HepG2 (cell line): ENCODE measurements around the gene OTUD7B. TPM values are rescaled to one million over a fixed set of nuclear protein-coding genes. Genes with fewer than 3 reads are reported as not detected.
A peak's percentile ranks its signal among the peaks of the same experiment; 100 is the strongest.

ENCODE experiments used
- ARID5B ChIP-seq: IDR thresholded peaks from 2 replicates; pipeline ENCODE4 v1.4.0; 2020; ENCODE audit warnings: mild to moderate bottlenecking, missing genetic modification reagents
- ATF7-NPFF ChIP-seq: sonication (generic); formaldehyde crosslinking; IDR thresholded peaks from 2 replicates; pipeline ENCODE4 v1.8.1; 2023; ENCODE audit warnings: mild to moderate bottlenecking, low read depth, missing genetic modification reagents, moderate library complexity
- EHMT2 ChIP-seq: fragments of 200-600 bp; sonication (generic); IDR thresholded peaks from 2 replicates; pipeline ENCODE4 v1.7.0; 2017; ENCODE audit warnings: antibody characterized with exemption, low read depth, low read length, borderline replicate concordance
- HNRNPLL ChIP-seq: fragments of 200-400 bp; formaldehyde crosslinking; IDR thresholded peaks from 2 replicates; pipeline ENCODE4 v1.6.1; 2017; ENCODE audit warnings: mild to moderate bottlenecking, low read depth, low read length; ENCODE audit not compliant: poor library complexity, severe bottlenecking
- HOXA5 ChIP-seq: sonication (generic); formaldehyde crosslinking; IDR thresholded peaks from 2 replicates; pipeline ENCODE4 v1.4.0; 2020; ENCODE audit warnings: missing genetic modification reagents
- HOXA9 ChIP-seq: sonication (generic); formaldehyde crosslinking; IDR thresholded peaks from 2 replicates; pipeline ENCODE4 v1.8.1; 2022; ENCODE audit warnings: missing genetic modification reagents, mild to moderate bottlenecking, moderate library complexity, borderline replicate concordance
- MED1 ChIP-seq: sonication (generic); formaldehyde crosslinking; IDR thresholded peaks from 2 replicates; pipeline ENCODE4 v1.4.0; 2020; ENCODE audit warnings: missing genetic modification reagents
- SCMH1 ChIP-seq: sonication (generic); formaldehyde crosslinking; IDR thresholded peaks from 2 replicates; pipeline ENCODE4 v1.9.0; 2021; ENCODE audit warnings: missing genetic modification reagents, mild to moderate bottlenecking, borderline replicate concordance
- SOX6 ChIP-seq, 2 experiments: fragments of 450-650 bp in 1 of 2; sonication (generic) in 1 of 2; formaldehyde crosslinking in 1 of 2; IDR thresholded peaks; 2 replicates each; pipeline versions ENCODE4 v1.4.0 to v1.6.1; 2017 to 2020; ENCODE audit warnings: antibody characterized with exemption in 1 of 2, mild to moderate bottlenecking in 1 of 2, missing genetic modification reagents in 1 of 2
- ZIK1 ChIP-seq: sonication (generic); formaldehyde crosslinking; IDR thresholded peaks from 2 replicates; pipeline ENCODE4 v1.5.0; 2020; ENCODE audit warnings: mild to moderate bottlenecking, low read depth, missing genetic modification reagents, borderline replicate concordance
- ZNF251 ChIP-seq: sonication (generic); formaldehyde crosslinking; IDR thresholded peaks from 2 replicates; pipeline ENCODE4 v1.9.0; 2021; ENCODE audit warnings: mild to moderate bottlenecking, missing genetic modification reagents
- ZNF496 ChIP-seq: sonication (generic); formaldehyde crosslinking; IDR thresholded peaks from 2 replicates; pipeline ENCODE4 v1.8.1; 2023; ENCODE audit warnings: mild to moderate bottlenecking, moderate library complexity, missing genetic modification reagents; ENCODE audit not compliant: insufficient replicate concordance
- ZNF557 ChIP-seq: sonication (generic); formaldehyde crosslinking; IDR thresholded peaks from 2 replicates; pipeline ENCODE4 v1.4.0; 2020; ENCODE audit warnings: missing genetic modification reagents
- ZNF672 ChIP-seq: sonication (generic); formaldehyde crosslinking; IDR thresholded peaks from 2 replicates; pipeline ENCODE4 v1.8.1; 2022; ENCODE audit warnings: missing genetic modification reagents
- ZNF703 ChIP-seq: sonication (generic); formaldehyde crosslinking; IDR thresholded peaks from 2 replicates; pipeline ENCODE4 v1.5.1; 2020; ENCODE audit warnings: missing genetic modification reagents, mild to moderate bottlenecking, moderate library complexity, borderline replicate concordance
- ZNF761 ChIP-seq: sonication (generic); formaldehyde crosslinking; conservative IDR thresholded peaks from 2 replicates; pipeline ENCODE4 v1.4.0; 2020; ENCODE audit warnings: mild to moderate bottlenecking, missing genetic modification reagents
- polyA plus RNA-seq, 8 experiments: library from polyadenylated mRNA; depleted of rRNA in 3 of 8; stranded (reverse) in 7 of 8; unstranded in 1 of 8; fragments of >200 nt; fragmentation: Illumina TruSeq in 4 of 8; extraction: Trizol in 4 of 8; gene quantifications; 2 replicates each; pipeline versions ENCODE4 v1.2.1 to v1.2.3, GENCODE V29; 2011 to 2016; ENCODE audit warnings: low read depth in 4 of 8, missing spikeins in 1 of 8, mixed read lengths in 1 of 8; ENCODE audit not compliant: insufficient read depth in 1 of 8
- total RNA-seq, 5 experiments: library from RNA; depleted of rRNA; stranded (reverse); fragments of >200 nt; fragmentation: Illumina TruSeq; extraction: Trizol; gene quantifications; 2 replicates each; pipeline ENCODE4 v1.2.3, GENCODE V29; 2016; ENCODE audit warnings: low read depth in 1 of 5
- TF ChIP-seq, protein P1 (sequence below): IDR thresholded peaks from 2 replicates; pipeline ENCODE4 v1.6.1; 2016; ENCODE audit warnings: control low read depth
- TF ChIP-seq, protein P2 (sequence below): sonication (generic); formaldehyde crosslinking; IDR thresholded peaks from 2 replicates; pipeline ENCODE4 v1.4.0; 2020; ENCODE audit warnings: missing genetic modification reagents

OTUD7B gene
- total and polyA plus RNA-seq, 2 of the 13 experiments (the other 11 are each of a cell fraction or from before 2014, with no cell fraction given), result 5.1 to 11.2 TPM

DNA sequence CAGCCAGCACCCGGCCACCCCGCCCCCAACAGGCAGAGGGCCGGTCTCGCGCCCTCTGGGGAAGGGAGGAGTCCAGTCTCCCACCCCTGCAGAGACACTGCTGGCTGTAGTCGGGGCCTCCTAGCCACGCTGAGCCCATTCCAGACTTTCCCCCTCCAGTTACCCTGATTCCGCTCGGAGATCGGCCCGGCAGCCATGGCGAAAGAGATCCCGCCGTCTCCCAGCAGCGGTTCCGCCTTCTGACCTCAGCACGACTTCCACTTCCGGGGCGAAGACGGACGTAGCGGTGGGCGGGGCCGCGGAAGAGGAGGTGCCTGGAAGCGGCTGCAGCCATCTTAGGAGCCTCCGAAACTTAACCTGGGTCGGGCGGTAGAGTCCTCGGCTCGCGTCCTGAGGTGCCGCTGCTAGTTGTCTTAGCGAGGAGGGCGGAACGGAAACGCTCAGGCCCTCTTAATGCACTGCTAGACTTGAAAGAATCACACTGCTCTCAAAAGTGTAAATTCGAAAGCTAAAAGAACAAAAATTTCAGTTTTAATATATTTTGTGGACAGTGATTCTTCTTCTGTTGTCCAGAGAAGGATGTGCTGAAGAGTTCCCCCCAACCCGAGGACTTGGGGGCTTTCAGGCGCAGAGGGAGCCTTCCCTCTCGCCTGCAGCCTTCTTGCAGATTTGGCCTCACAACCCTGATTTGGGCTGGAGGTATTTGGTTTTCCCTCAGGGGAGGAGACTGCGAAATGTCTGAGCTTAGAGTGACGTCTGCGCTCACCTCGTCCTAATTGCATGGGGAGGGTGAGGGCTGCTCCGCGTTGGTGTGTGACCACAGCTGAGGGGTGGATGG, 82.7 kb downstream of the OTUD7B start, which contains the start of gene SF3B4 (continued):
- TF ChIP-seq, protein P1, sequence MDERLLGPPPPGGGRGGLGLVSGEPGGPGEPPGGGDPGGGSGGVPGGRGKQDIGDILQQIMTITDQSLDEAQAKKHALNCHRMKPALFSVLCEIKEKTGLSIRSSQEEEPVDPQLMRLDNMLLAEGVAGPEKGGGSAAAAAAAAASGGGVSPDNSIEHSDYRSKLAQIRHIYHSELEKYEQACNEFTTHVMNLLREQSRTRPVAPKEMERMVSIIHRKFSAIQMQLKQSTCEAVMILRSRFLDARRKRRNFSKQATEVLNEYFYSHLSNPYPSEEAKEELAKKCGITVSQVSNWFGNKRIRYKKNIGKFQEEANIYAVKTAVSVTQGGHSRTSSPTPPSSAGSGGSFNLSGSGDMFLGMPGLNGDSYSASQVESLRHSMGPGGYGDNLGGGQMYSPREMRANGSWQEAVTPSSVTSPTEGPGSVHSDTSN, result 0 out of 2 replicates have a peak, but pooled peaks have one; percentile 13
- no peak for TF ChIP-seq ZNF703 (CRISPR knock-in tag)
- TF ChIP-seq ZNF557 (CRISPR knock-in tag), result no peak
- TF ChIP-seq ATF7-NPFF, result no peak
- no peak for TF ChIP-seq SCMH1
- no peak for TF ChIP-seq ZNF496 (CRISPR knock-in tag)
- TF ChIP-seq ZNF672, result 0 out of 2 replicates have a peak, but pooled peaks have one; percentile 66
- TF ChIP-seq, protein P2, sequence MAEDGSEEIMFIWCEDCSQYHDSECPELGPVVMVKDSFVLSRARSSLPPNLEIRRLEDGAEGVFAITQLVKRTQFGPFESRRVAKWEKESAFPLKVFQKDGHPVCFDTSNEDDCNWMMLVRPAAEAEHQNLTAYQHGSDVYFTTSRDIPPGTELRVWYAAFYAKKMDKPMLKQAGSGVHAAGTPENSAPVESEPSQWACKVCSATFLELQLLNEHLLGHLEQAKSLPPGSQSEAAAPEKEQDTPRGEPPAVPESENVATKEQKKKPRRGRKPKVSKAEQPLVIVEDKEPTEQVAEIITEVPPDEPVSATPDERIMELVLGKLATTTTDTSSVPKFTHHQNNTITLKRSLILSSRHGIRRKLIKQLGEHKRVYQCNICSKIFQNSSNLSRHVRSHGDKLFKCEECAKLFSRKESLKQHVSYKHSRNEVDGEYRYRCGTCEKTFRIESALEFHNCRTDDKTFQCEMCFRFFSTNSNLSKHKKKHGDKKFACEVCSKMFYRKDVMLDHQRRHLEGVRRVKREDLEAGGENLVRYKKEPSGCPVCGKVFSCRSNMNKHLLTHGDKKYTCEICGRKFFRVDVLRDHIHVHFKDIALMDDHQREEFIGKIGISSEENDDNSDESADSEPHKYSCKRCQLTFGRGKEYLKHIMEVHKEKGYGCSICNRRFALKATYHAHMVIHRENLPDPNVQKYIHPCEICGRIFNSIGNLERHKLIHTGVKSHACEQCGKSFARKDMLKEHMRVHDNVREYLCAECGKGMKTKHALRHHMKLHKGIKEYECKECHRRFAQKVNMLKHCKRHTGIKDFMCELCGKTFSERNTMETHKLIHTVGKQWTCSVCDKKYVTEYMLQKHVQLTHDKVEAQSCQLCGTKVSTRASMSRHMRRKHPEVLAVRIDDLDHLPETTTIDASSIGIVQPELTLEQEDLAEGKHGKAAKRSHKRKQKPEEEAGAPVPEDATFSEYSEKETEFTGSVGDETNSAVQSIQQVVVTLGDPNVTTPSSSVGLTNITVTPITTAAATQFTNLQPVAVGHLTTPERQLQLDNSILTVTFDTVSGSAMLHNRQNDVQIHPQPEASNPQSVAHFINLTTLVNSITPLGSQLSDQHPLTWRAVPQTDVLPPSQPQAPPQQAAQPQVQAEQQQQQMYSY, result 0 out of 2 replicates have a peak, but pooled peaks have one; percentile 33
- no peak for TF ChIP-seq ZNF251 (CRISPR knock-in tag)
- 0 out of 2 replicates have a peak, but pooled peaks have one; percentile 55 for TF ChIP-seq ARID5B
- TF ChIP-seq MED1 (CRISPR knock-in tag), result peak; percentile 40; the same call in 1 of the 2 replicates
- TF ChIP-seq HNRNPLL, result peak; percentile 70
- no peak for TF ChIP-seq SOX6 (IDR thresholded peaks at IDR 0.05)
- TF ChIP-seq SOX6 (CRISPR knock-in tag; IDR thresholded peaks at IDR 0.05), result peak; percentile 59
- 0 out of 2 replicates have a peak, but pooled peaks have one; percentile 59 for TF ChIP-seq ZIK1
- no peak; the same call in 1 of the 2 replicates for TF ChIP-seq HOXA5 (CRISPR knock-in tag)
- TF ChIP-seq EHMT2, result no peak
- no peak; the same call in 1 of the 2 replicates for TF ChIP-seq ZNF761 (CRISPR knock-in tag)
- 0 out of 2 replicates have a peak, but pooled peaks have one; percentile 58 for TF ChIP-seq HOXA9
